Thymus (tissue), 11 donors: ENCODE data around the gene ZNF593. TPM values are rescaled to one million over a fixed set of nuclear protein-coding genes. Genes with fewer than 3 reads are reported as not detected.

ENCODE experiments used
- DNase-seq, 9 donors: peaks; one replicate each; pipeline ENCODE4 v3.0.0-alpha.2; 2013; ENCODE audit warnings: low spot score in 9 of 9, low read depth in 6 of 9, missing footprints in 1 of 9
- H3K27ac ChIP-seq, 2 donors: one replicate each; pipeline ENCODE4 v1.5.1; 2013; ENCODE audit warnings: control low read depth in 1 of 2, low read depth in 1 of 2, low read length in 1 of 2, mild to moderate bottlenecking in 1 of 2, moderate library complexity in 1 of 2
- H3K27me3 ChIP-seq, 2 donors: one replicate each; pipeline ENCODE4 v1.5.1; 2013; ENCODE audit warnings: low read length in 1 of 2; ENCODE audit not compliant: control insufficient read depth in 2 of 2, insufficient read depth in 1 of 2
- H3K36me3 ChIP-seq, 2 donors: one replicate each; pipeline ENCODE4 v1.5.1; 2013; ENCODE audit warnings: low read length in 1 of 2, mild to moderate bottlenecking in 1 of 2, moderate library complexity in 1 of 2; ENCODE audit not compliant: control insufficient read depth in 2 of 2, insufficient read depth in 2 of 2
- H3K4me1 ChIP-seq, 2 donors: one replicate each; pipeline ENCODE4 v1.5.1; 2013; ENCODE audit warnings: low read length in 2 of 2; ENCODE audit not compliant: control insufficient read depth in 2 of 2, insufficient read depth in 2 of 2
- H3K4me3 ChIP-seq, 2 donors: one replicate each; pipeline ENCODE4 v1.5.1; 2013; ENCODE audit warnings: low read length in 2 of 2, control low read depth in 1 of 2, mild to moderate bottlenecking in 1 of 2
- H3K9me3 ChIP-seq, 2 donors: one replicate each; pipeline ENCODE4 v1.5.1; 2013; ENCODE audit warnings: low read length in 1 of 2, mild to moderate bottlenecking in 1 of 2; ENCODE audit not compliant: control insufficient read depth in 2 of 2, insufficient read depth in 1 of 2
- WGBS: extraction: QIAGEN DNeasy Blood & Tissue Kit; methylation state at CpG from one replicate; pipeline ENCODE4 v1.1.7; 2013; 5-methylcytosine and 5-hydroxymethylcytosine counted together
- polyA plus RNA-seq: library from polyadenylated mRNA; stranded (reverse); fragments of 200-250 nt; gene quantifications from one replicate; pipeline ENCODE4 v1.2.3, GENCODE V29; 2013
- total RNA-seq: library from RNA; stranded (reverse); fragments of 120-200 nt; gene quantifications from one replicate; pipeline ENCODE4 v1.2.4, GENCODE V29; 2013
- donor health status: healthy.

The ZNF593 gene
- total and polyA plus RNA-seq, 2 donors: 17.4 to 79.0 TPM

- 95% methylated on average over 6 of the region's 6 CpGs for WGBS
- no peak for DNase-seq
- peaks cover 0 to 6% of the 10 kb centered on the region in 2 donors for H3K4me1 ChIP-seq
- H3K27me3 ChIP-seq: no peaks in the 10 kb centered on the region
- no peak overlapping the region for H3K4me3 ChIP-seq
- H3K9me3 ChIP-seq: no peaks in the 10 kb centered on the region
- no peak overlapping the region for H3K27ac ChIP-seq
- no peaks in the 10 kb centered on the region for H3K36me3 ChIP-seq
These were observed 19.6 kb downstream of the ZNF593 start for GRCh38 chr1:26189331-26189730.

- no peaks in the 10 kb centered on the region for H3K9me3 ChIP-seq
- H3K4me1 ChIP-seq: peaks cover 0 to 6% of the 10 kb centered on the region in 2 donors
- no peak overlapping the region for H3K4me3 ChIP-seq
- H3K36me3 ChIP-seq: no peaks in the 10 kb centered on the region
- H3K27me3 ChIP-seq: no peaks in the 10 kb centered on the region
- H3K27ac ChIP-seq: no peak overlapping the region
- 94% methylated on average over 7 of the region's 7 CpGs for WGBS
- no peak for DNase-seq
These were observed 20.1 kb downstream of the ZNF593 start for GRCh38 chr1:26189751-26190275.

- H3K9me3 ChIP-seq: no peaks in the 10 kb centered on the region
- H3K4me1 ChIP-seq: peaks cover 0 to 6% of the 10 kb centered on the region in 2 donors
- no peak for DNase-seq
- WGBS: 82% methylated on average over 16 of the region's 16 CpGs
- H3K4me3 ChIP-seq: no peak within 1 kb of the TSS
- no peak within 1 kb of the TSS for H3K27ac ChIP-seq
- no peaks in the 10 kb centered on the region for H3K27me3 ChIP-seq
- H3K36me3 ChIP-seq: no peaks in the 10 kb centered on the region
These were observed 20.8 kb downstream of the ZNF593 start, which contains the start of gene CATSPER4 for GRCh38 chr1:26190373-26190987. TSS of gene CATSPER4 (plus strand) at chr1:26190602. CDS start at chr1:26190628, 26 bp downstream.

- 7% methylated on average over 3 of the region's 3 CpGs for WGBS
- Histone ChIP-seq H3K4me1 (peaks cover 0 to 6% of the 10 kb centered on the region in 2 donors), H3K4me3 (no peak overlapping the region), H3K36me3 (no peaks in the 10 kb centered on the region), H3K27me3 (no peaks in the 10 kb centered on the region), H3K9me3 (no peaks in the 10 kb centered on the region), H3K27ac (no peak overlapping the region)
- DNase-seq: peak in 1 of 9 donors; percentile 29
These were observed 22.0 kb downstream of the ZNF593 start for GRCh38 chr1:26191739-26192138.

- no peaks in the 10 kb centered on the region for H3K27me3 ChIP-seq
- H3K27ac ChIP-seq: no peak overlapping the region
- no peaks in the 10 kb centered on the region for H3K36me3 ChIP-seq
- H3K9me3 ChIP-seq: peaks cover 0 to under 1% of the 10 kb centered on the region in 2 donors
- 98% methylated on average over 3 of the region's 3 CpGs for WGBS
- DNase-seq: no peak
- H3K4me3 ChIP-seq: no peak overlapping the region
- peaks cover under 1 to 10% of the 10 kb centered on the region in 2 donors for H3K4me1 ChIP-seq
These were observed 26.1 kb downstream of the ZNF593 start for GRCh38 chr1:26195805-26196204.

- DNase-seq: no peak
- H3K27me3 ChIP-seq: no peaks in the 10 kb centered on the region
- H3K4me3 ChIP-seq: no peak overlapping the region
- H3K4me1 ChIP-seq: peaks cover 13 to 19% of the 10 kb centered on the region in 2 donors
- WGBS: 92% methylated on average over 3 of the region's 3 CpGs
- H3K36me3 ChIP-seq: no peaks in the 10 kb centered on the region
- H3K9me3 ChIP-seq: peaks cover 0 to 3% of the 10 kb centered on the region in 2 donors
- H3K27ac ChIP-seq: no peak overlapping the region
These were observed 27.6 kb downstream of the ZNF593 start for GRCh38 chr1:26197301-26197700.

- 97% methylated on average over 11 of the region's 11 CpGs for WGBS
- no peak overlapping the region for H3K4me3 ChIP-seq
- peaks cover 13 to 24% of the 10 kb centered on the region in 2 donors for H3K4me1 ChIP-seq
- peaks cover 0 to 3% of the 10 kb centered on the region in 2 donors for H3K9me3 ChIP-seq
- H3K36me3 ChIP-seq: no peaks in the 10 kb centered on the region
- peaks cover 0 to 2% of the 10 kb centered on the region in 2 donors for H3K27me3 ChIP-seq
- DNase-seq: no peak
- H3K27ac ChIP-seq: no peak overlapping the region
These were observed 28.1 kb downstream of the ZNF593 start for GRCh38 chr1:26197813-26198212.

- peaks cover 0 to 5% of the 10 kb centered on the region in 2 donors for H3K27me3 ChIP-seq
- H3K9me3 ChIP-seq: peaks cover 0 to 3% of the 10 kb centered on the region in 2 donors
- no peaks in the 10 kb centered on the region for H3K36me3 ChIP-seq
- H3K27ac ChIP-seq: peak overlapping the region in 1 of 2 donors; percentile 5
- 98% methylated on average over 5 of the region's 5 CpGs for WGBS
- no peak for DNase-seq
- peaks cover 13 to 24% of the 10 kb centered on the region in 2 donors for H3K4me1 ChIP-seq
- no peak overlapping the region for H3K4me3 ChIP-seq
These were observed 30.7 kb downstream of the ZNF593 start for GRCh38 chr1:26200413-26200812.

GRCh38 chr1:26203642-26204318, 34.1 kb downstream of the ZNF593 start:
- no peak for DNase-seq
- H3K36me3 ChIP-seq: no peaks in the 10 kb centered on the region
- peaks cover 0 to 5% of the 10 kb centered on the region in 2 donors for H3K27me3 ChIP-seq
- peaks cover 13 to 24% of the 10 kb centered on the region in 2 donors for H3K4me1 ChIP-seq
- no peak overlapping the region for H3K27ac ChIP-seq
- no peak overlapping the region for H3K4me3 ChIP-seq
- peaks cover 0 to 3% of the 10 kb centered on the region in 2 donors for H3K9me3 ChIP-seq
- 95% methylated on average over 9 of the region's 9 CpGs for whole genome bisulfite sequencing
